ENCODE measurements around the gene LYPLAL1.

GRCh38 chr1:219235903-219236481 lies 62.3 kb downstream of the LYPLAL1 start:
- no peak for TF ChIP-seq ATF1 (CRISPR knock-in tag; IDR thresholded peaks at IDR 0.05)
- TF ChIP-seq CTCF (IDR thresholded peaks at IDR 0.05): no peak
- no peak for TF ChIP-seq ETV6 (CRISPR knock-in tag; IDR thresholded peaks at IDR 0.05)
- no peak for TF ChIP-seq ZNF121 (CRISPR knock-in tag; IDR thresholded peaks at IDR 0.05)
- TF ChIP-seq TP53 (CRISPR knock-in tag; IDR thresholded peaks at IDR 0.05): no peak
- no peak for TF ChIP-seq GABPB1 (CRISPR knock-in tag; IDR thresholded peaks at IDR 0.05)
- no peak for TF ChIP-seq RORB (CRISPR knock-in tag; IDR thresholded peaks at IDR 0.05)
- no peak for TF ChIP-seq HMGXB4 (CRISPR knock-in tag; IDR thresholded peaks at IDR 0.05)
- no peak for TF ChIP-seq JUN (CRISPR knock-in tag; IDR thresholded peaks at IDR 0.05)
- TF ChIP-seq MAX (CRISPR knock-in tag; IDR thresholded peaks at IDR 0.05): no peak
- TF ChIP-seq PRDM15 (CRISPR knock-in tag; IDR thresholded peaks at IDR 0.05): no peak
- TF ChIP-seq ZNF138 (CRISPR knock-in tag; conservative IDR thresholded peaks at IDR 0.05): no peak
- no peak for TF ChIP-seq TEAD4 (CRISPR knock-in tag; IDR thresholded peaks at IDR 0.05)
- TF ChIP-seq SMAD4 (CRISPR knock-in tag; IDR thresholded peaks at IDR 0.05): no peak

Data from WTC11 (cell line).